NCI-H1092 (cell line): Measurements from ENCODE around the gene SULT1C4.
"Not testable (repeated sequence)": the region's sequence is repeated elsewhere in the genome, so short reads cannot be mapped to it uniquely, and the experiment has no call there.

Experiments
- DNase-seq: peaks from one replicate; lab custom pipeline; 2025; lab: John Stamatoyannopoulos, UW

Gene SULT1C4

GRCh38 chr2:108377815-108378630 lies at the start of gene SULT1C4:
TSS of gene SULT1C4 (plus strand) at chr2:108377954. CDS start at chr2:108378338, 384 bp downstream.
- DNase-seq, result no peak

- no peak for DNase-seq
Measured at GRCh38 chr2:108329771-108330170, 48.0 kb upstream of the SULT1C4 start.

- DNase-seq, result no peak
Measured at GRCh38 chr2:108330979-108331378, 46.8 kb upstream of the SULT1C4 start.

GRCh38 chr2:108345951-108346350 lies 31.8 kb upstream of the SULT1C4 start:
- DNase-seq, result no peak

GRCh38 chr2:108346827-108347226 lies 30.9 kb upstream of the SULT1C4 start:
- no peak for DNase-seq

GRCh38 chr2:108347786-108348185 lies 30.0 kb upstream of the SULT1C4 start:
- DNase-seq, result no peak

GRCh38 chr2:108348816-108349570 lies 28.8 kb upstream of the SULT1C4 start:
- no peak for DNase-seq

GRCh38 chr2:108349571-108349928 lies 28.2 kb upstream of the SULT1C4 start:
- DNase-seq, result no peak

- DNase-seq, result no peak
Measured at GRCh38 chr2:108351889-108352288, 25.9 kb upstream of the SULT1C4 start.

- DNase-seq, result no peak
Measured at GRCh38 chr2:108354136-108354535, 23.6 kb upstream of the SULT1C4 start.

- DNase-seq, result no peak
Measured at GRCh38 chr2:108355906-108356734, 21.6 kb upstream of the SULT1C4 start.

- not testable (repeated sequence) for DNase-seq
Measured at GRCh38 chr2:108359336-108359735, 18.4 kb upstream of the SULT1C4 start.

- DNase-seq, result no peak
Measured at GRCh38 chr2:108360776-108361468, 16.8 kb upstream of the SULT1C4 start.

GRCh38 chr2:108363024-108363907 lies 14.5 kb upstream of the SULT1C4 start:
- no peak for DNase-seq

GRCh38 chr2:108363908-108364225 lies 13.9 kb upstream of the SULT1C4 start:
- no peak for DNase-seq

GRCh38 chr2:108364676-108365297 lies 13.0 kb upstream of the SULT1C4 start:
- DNase-seq, result no peak

- no peak for DNase-seq
Measured at GRCh38 chr2:108365656-108366055, 12.1 kb upstream of the SULT1C4 start.

GRCh38 chr2:108367014-108367413 lies 10.7 kb upstream of the SULT1C4 start:
- no peak for DNase-seq

GRCh38 chr2:108367561-108368175 lies 10.1 kb upstream of the SULT1C4 start:
- no peak for DNase-seq

GRCh38 chr2:108369153-108369552 lies 8.6 kb upstream of the SULT1C4 start:
- no peak for DNase-seq
